ENCODE data around the gene MEGF9.

DNA sequence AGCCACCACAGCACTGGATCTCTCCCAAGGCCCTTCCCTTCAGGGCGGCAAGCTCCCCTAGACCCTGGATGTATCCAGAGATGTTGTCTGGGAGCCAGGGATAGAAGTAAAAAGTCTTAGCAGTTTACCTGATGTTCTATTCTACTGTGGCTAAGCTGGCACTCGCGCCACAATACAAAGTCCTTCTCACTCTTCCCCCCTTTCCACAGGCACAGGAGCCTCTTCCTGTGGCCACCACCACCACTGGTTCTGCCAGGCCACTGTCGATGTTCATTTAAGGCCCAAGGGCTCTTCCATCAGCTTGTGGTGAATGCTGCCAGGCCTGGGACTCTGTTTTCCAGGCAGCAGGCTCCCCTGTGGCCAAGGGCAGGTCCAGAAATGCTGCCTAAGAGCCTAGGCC lies 33.7 kb downstream of the MEGF9 start:
- TF ChIP-seq, protein P1, sequence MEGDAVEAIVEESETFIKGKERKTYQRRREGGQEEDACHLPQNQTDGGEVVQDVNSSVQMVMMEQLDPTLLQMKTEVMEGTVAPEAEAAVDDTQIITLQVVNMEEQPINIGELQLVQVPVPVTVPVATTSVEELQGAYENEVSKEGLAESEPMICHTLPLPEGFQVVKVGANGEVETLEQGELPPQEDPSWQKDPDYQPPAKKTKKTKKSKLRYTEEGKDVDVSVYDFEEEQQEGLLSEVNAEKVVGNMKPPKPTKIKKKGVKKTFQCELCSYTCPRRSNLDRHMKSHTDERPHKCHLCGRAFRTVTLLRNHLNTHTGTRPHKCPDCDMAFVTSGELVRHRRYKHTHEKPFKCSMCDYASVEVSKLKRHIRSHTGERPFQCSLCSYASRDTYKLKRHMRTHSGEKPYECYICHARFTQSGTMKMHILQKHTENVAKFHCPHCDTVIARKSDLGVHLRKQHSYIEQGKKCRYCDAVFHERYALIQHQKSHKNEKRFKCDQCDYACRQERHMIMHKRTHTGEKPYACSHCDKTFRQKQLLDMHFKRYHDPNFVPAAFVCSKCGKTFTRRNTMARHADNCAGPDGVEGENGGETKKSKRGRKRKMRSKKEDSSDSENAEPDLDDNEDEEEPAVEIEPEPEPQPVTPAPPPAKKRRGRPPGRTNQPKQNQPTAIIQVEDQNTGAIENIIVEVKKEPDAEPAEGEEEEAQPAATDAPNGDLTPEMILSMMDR (IDR thresholded peaks at IDR 0.05), result no peak
- no peak for TF ChIP-seq EP300 (IDR thresholded peaks at IDR 0.05)
- TF ChIP-seq POLR2A (IDR thresholded peaks at IDR 0.05), result no peak

All from sigmoid colon (tissue), 4 donors.